IPS-15b (cell line): ENCODE results near the gene DICER1.

ENCODE experiments used
- H3K27me3 ChIP-seq: one replicate; pipeline ENCODE4 v1.6.1; 2013; ENCODE audit warnings: low read length; ENCODE audit not compliant: control insufficient read depth, insufficient read depth
- H3K36me3 ChIP-seq: one replicate; pipeline ENCODE4 v1.6.1; 2013; ENCODE audit warnings: low read length; ENCODE audit not compliant: control insufficient read depth, insufficient read depth
- H3K4me1 ChIP-seq: one replicate; pipeline ENCODE4 v1.6.1; 2013; ENCODE audit warnings: mild to moderate bottlenecking, low read length; ENCODE audit not compliant: control insufficient read depth, insufficient read depth
- H3K4me3 ChIP-seq: one replicate; pipeline ENCODE4 v1.5.1; 2013; ENCODE audit warnings: low read depth, low read length
- H3K9ac ChIP-seq: one replicate; pipeline ENCODE4 v1.6.1; 2013; ENCODE audit warnings: low read depth, mild to moderate bottlenecking, low read length
- H3K9me3 ChIP-seq: one replicate; pipeline ENCODE4 v1.6.1; 2013; ENCODE audit warnings: mild to moderate bottlenecking, low read length; ENCODE audit not compliant: control insufficient read depth, insufficient read depth

The DICER1 gene

DNA sequence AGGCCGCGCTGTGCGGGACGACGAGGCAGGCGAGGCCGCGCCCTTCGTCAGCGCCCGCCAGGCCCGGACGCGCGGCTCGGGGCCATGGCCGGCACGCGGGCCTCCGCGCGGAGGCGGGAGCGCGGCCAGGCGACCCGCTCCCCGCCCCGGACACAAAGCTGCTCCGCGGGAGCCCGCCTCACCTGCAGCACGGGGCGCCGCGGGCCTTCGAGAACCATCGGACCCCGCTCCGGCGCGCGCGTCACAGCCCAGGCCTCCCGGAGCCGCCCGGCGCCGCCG is 342 bp downstream of the DICER1 start:
- peak overlapping the region; percentile 91 for H3K4me3 ChIP-seq
- H3K36me3 ChIP-seq, result no peaks in the 10 kb centered on the region
- H3K9ac ChIP-seq, result peak overlapping the region; percentile 62
- peaks cover under 1% of the 10 kb centered on the region for H3K4me1 ChIP-seq
- no peaks in the 10 kb centered on the region for H3K27me3 ChIP-seq
- H3K9me3 ChIP-seq, result no peaks in the 10 kb centered on the region

DNA sequence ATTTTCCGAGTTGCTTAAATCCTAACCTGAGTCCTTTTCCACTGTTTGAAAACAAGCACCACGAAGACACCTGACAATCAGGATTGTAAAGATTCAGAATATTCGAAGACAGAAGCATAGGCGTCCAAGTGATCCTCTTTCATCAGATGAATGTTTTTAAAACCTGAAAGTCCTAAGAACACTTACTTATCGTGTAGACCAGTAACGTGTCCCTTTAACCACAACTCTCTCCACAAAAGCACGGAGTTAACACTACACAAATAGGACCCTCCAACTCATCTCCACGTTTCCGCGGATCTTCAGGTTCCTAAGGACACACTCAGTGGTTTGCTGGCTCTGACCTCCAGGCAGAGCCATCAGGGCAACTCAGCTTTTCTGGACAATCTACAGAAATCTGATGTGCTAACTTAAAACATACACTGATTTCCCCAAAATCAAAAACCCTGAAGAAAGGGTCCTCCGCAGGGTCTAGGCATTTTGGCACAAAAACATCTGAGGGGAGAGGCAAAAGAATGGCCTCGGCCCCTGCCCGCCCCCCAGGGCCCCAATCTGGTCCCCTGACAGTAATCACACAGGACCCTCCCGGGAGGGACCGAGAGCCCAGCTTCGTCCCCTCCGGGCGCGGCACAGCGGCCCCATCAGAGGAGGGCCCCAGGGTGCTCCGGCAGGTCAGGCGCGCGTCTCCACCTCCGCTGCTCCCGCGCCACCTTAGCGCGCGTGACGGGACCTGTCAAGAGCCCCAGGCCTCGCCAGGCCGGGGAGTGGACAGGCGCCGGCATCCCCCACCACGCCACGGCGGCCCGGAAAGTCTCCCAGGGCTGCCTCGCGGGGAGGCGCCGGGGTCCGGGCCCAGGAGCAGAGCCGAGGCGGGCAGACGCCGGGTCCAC is 925 bp downstream of the DICER1 start:
- Histone ChIP-seq H3K36me3 (no peaks in the 10 kb centered on the region), H3K9me3 (no peaks in the 10 kb centered on the region), H3K27me3 (no peaks in the 10 kb centered on the region), H3K4me3 (peak overlapping the region; percentile 91), H3K4me1 (peaks cover 4% of the 10 kb centered on the region), H3K9ac (peak overlapping the region; percentile 62)

DNA sequence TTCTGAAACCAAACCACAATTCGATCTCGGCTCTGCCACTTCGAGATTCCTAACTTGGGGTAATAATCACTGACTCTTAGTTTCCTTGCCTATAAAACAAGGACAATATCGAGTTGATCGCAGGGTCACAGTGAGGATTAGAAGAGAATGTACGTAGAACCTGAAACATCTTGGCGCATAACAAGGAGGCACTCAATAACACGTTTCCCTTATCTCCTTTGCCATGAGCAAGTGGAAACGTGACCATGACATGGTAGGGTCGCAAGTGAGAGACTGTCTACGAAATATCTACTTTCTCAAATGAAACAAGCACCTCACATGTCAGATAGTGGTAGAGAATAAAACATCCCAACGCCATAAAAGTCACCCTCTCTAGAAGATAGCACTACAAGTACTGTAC is 2.3 kb downstream of the DICER1 start:
- Histone ChIP-seq H3K9me3 (no peaks in the 10 kb centered on the region), H3K4me1 (peaks cover 4% of the 10 kb centered on the region), H3K9ac (no peak overlapping the region), H3K36me3 (no peaks in the 10 kb centered on the region), H3K4me3 (peak overlapping the region; percentile 23), H3K27me3 (no peaks in the 10 kb centered on the region)

DNA sequence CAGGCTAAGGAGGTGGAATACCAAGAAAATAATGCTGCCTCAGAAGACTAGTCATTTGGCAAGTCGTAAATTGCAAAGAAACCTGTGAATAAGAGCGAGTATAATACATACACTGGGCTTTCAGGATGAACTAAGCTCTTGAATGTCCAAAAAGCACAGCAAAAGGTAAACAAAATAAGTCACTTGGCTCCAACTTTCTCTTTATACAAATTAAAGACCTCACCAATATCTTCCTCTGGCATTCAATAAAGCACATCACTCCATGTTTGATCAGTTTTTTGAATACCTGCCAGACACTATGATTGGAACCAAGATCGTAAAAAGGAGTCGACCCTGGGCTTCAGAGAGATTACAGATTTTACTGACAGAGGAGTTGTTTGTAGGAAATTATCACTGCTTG is 3.5 kb downstream of the DICER1 start:
- Histone ChIP-seq H3K27me3 (no peaks in the 10 kb centered on the region), H3K4me3 (no peak overlapping the region), H3K36me3 (no peaks in the 10 kb centered on the region), H3K9ac (no peak overlapping the region), H3K9me3 (no peaks in the 10 kb centered on the region), H3K4me1 (peaks cover 4% of the 10 kb centered on the region)

DNA sequence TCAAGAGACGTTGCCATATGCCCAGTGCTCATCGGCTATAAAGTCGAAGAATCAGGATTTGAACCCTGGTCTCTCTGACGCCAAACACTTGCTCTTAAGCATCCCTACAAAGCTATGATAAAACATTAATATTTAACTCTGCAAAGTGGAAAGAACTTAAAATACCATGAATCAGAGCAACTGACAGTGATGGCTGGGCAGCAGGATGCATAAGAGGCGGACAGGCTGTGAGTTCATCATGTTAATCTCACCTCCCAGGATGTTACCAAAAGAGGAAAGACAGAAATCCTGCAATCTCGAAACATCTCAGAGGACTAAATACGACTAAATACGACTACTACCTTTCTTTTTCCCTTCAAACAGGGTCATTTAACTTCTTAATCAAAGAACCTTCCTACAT is 5.8 kb downstream of the DICER1 start:
- Histone ChIP-seq H3K4me1 (peaks cover 17% of the 10 kb centered on the region), H3K36me3 (no peaks in the 10 kb centered on the region), H3K27me3 (no peaks in the 10 kb centered on the region), H3K9ac (no peak overlapping the region), H3K4me3 (no peak overlapping the region), H3K9me3 (no peaks in the 10 kb centered on the region)

DNA sequence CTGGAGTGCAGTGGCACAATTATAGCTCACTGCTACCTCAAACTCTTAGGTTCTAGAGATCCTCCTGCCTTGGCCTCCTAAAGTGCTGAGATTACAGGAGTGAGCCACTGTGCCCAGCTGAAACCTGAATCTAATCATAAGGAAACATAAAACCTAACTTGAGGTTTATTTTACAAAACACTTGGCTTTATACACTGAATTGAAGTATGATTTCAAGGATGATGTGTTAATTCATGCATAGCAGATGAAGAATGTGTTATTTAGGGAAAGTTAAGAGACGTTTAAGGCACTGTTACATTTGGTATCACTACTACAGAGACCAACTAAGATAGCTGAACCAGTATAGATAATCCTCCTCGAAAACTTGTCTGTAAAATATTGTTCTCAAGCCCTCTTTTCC is 6.4 kb downstream of the DICER1 start:
- Histone ChIP-seq H3K27me3 (no peaks in the 10 kb centered on the region), H3K9me3 (no peaks in the 10 kb centered on the region), H3K4me1 (peaks cover 23% of the 10 kb centered on the region), H3K4me3 (no peak overlapping the region), H3K9ac (no peak overlapping the region), H3K36me3 (no peaks in the 10 kb centered on the region)

DNA sequence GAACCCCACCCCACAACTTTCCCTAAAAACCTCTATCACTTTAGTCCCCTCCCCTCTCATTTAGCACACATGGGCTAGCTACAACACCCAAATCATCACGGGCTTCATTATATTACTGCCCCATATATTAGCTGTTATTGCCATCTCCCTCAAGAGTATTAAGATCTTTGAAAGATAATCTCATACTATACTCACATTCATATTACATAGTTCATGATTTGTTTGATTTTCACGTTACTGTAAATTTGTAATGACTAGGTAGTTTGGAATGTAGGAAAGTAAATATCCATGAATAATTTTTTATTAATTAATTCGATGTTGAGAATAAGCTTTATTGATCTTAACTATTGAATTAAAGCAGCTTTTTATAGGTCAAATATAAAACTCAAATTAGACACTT is 7.9 kb downstream of the DICER1 start:
- Histone ChIP-seq H3K27me3 (no peaks in the 10 kb centered on the region), H3K4me1 (peaks cover 23% of the 10 kb centered on the region), H3K4me3 (no peak overlapping the region), H3K9me3 (no peaks in the 10 kb centered on the region), H3K36me3 (no peaks in the 10 kb centered on the region), H3K9ac (no peak overlapping the region)

DNA sequence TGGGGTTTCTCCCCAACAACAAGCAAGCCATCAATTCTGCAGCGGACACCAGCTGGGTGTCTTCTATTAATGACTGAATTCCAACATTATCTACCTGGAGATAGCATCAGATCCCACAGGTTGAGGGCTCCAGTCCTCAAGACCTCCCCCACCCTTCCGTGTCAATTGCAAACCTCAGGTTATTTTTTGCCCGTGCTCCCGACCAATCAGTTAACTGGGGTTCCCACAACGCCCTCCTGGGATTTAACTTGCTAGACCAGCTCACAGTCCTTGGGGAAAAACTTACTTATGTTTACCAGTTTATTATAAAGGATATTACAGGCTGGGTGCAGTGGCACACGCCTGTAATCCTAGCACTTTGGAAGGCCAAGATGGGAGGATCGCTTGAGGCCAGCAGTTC is 9.7 kb downstream of the DICER1 start:
- Histone ChIP-seq H3K9me3 (no peaks in the 10 kb centered on the region), H3K4me3 (no peak overlapping the region), H3K27me3 (no peaks in the 10 kb centered on the region)

DNA sequence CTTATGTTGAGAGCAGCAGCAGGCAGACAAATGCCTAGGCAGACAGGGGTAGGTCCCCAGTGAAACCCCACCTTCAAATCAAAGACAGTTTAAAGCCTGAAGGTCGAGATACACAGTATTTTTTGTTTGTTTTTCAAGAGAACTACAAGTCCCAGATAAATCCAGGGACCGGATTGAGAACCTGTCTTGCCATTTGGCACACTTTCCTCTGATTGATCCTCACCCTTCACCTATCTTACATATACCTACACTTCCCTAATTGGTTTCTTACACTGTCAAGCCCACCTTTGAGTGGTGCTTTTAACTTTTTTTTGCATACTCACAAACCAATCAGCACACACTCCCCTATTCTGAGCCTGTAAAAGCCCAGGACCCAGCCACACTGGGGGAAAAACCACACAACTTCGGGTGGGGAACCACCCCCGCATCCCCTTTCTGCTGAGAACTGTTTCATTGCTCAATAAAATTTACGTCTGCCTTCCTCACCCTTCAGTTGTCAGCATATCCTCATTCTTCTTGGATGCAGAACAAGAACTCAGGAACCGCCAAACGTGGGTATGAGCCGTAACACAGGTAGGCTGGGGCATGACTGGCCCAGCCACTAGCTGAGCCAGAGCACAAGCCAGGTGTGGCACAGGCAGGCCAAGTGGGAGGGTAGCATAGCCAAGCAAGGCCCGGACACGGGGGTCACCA is 11.1 kb downstream of the DICER1 start:
- Histone ChIP-seq H3K36me3 (no peaks in the 10 kb centered on the region), H3K9ac (no peak overlapping the region), H3K4me3 (no peak overlapping the region), H3K9me3 (no peaks in the 10 kb centered on the region), H3K4me1 (peaks cover 38% of the 10 kb centered on the region), H3K27me3 (no peaks in the 10 kb centered on the region)

More for the DNA sequence above, 9.7 kb downstream of the DICER1 start:
- no peaks in the 10 kb centered on the region for H3K36me3 ChIP-seq
- H3K4me1 ChIP-seq, result peaks cover 32% of the 10 kb centered on the region
- H3K9ac ChIP-seq, result no peak overlapping the region

DNA sequence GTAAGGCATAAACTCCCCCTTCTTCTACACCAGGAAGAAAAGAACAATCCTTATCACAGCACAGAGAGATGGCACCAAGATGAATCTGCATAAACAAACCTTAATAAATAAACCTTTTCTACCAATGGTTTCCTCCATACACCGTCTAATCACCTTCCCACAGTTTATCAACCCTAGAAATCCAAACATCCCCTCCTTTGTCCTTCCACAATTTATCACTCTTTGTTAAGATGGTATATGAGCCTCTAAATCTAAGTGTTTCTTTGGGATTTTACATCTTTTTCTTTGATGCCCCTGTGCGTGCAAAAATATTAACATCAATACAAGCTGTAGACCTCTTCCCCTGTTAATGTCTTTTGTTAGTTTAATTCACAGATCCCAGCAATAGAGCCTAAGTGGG is 12.5 kb downstream of the DICER1 start:
- H3K4me1 ChIP-seq, result peaks cover 50% of the 10 kb centered on the region

DNA sequence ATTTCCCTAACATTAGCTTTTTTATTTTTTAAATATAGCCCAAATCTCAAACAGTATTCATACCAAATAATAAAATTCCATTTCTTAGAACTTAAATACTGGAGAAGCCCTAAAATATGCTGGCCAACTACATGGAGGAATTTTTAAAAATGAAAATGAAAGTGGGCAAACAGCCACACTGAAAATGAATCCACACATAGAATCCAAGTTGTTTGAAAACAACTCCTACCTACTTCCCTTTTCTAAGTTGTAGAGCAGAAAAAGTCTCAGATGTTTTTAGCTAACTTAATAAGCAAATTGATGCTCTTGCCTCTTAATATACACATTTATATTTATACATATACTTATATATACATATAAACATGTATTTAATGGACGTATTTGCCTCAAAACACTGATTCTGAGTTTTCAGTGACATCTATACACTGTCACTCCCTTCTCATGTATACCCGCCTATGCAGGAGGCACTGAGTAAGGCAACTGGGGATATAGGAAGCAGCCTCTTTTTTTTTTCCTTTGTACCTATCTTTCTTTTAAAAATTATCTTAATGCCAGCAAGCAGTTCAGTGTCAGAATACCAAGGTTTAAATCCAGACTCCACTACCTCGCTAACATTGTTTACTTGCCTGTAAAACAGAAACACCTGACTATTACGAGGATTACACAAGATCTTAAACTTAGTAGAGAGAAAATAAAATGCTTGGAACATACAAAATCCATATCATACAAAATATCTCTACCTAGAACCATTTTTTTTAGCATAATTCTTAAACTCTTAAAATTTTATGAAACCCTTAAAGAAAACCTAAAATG is 13.3 kb downstream of the DICER1 start:
- H3K9ac ChIP-seq, result no peak overlapping the region
- no peak overlapping the region for H3K4me3 ChIP-seq
- no peaks in the 10 kb centered on the region for H3K36me3 ChIP-seq
- H3K4me1 ChIP-seq, result peaks cover 51% of the 10 kb centered on the region
- no peaks in the 10 kb centered on the region for H3K9me3 ChIP-seq
- no peaks in the 10 kb centered on the region for H3K27me3 ChIP-seq

More for the DNA sequence above, 12.5 kb downstream of the DICER1 start:
- Histone ChIP-seq H3K36me3 (no peaks in the 10 kb centered on the region), H3K4me3 (no peak overlapping the region), H3K9me3 (no peaks in the 10 kb centered on the region), H3K9ac (no peak overlapping the region), H3K27me3 (no peaks in the 10 kb centered on the region)
